Measurements from ENCODE around the gene ZNF112.
A peak's percentile ranks its signal among the peaks of the same experiment; 100 is the strongest.
"Not testable (repeated sequence)": the region's sequence is repeated elsewhere in the genome, so short reads cannot be mapped to it uniquely, and the experiment has no call there.

The ZNF112 gene

GRCh38 chr19:44356383-44357111, at the start of gene ZNF112:
Gene ZNF112 (minus strand): TSS chr19:44356680. CDS start chr19:44340539, 16,141 bp downstream.
- peak; percentile 93 for DNase-seq

GRCh38 chr19:44401139-44402115, 44.9 kb upstream of the ZNF112 start, which contains the start of gene ZNF285:
Gene ZNF285 (minus strand): TSS chr19:44401608. CDS start chr19:44397213, 4,395 bp downstream.
- no peak for DNase-seq

- DNase-seq: not testable (repeated sequence)
Observed at GRCh38 chr19:44389268-44389667, 32.8 kb upstream of the ZNF112 start.

GRCh38 chr19:44374789-44375188, 18.3 kb upstream of the ZNF112 start:
- no peak for DNase-seq

GRCh38 chr19:44371815-44372480, 15.5 kb upstream of the ZNF112 start:
- DNase-seq: no peak

- DNase-seq: no peak
Observed at GRCh38 chr19:44367024-44367423, 10.5 kb upstream of the ZNF112 start.

GRCh38 chr19:44346556-44346955, 9.9 kb downstream of the ZNF112 start:
- no peak for DNase-seq

- DNase-seq: peak; percentile 77
Observed at GRCh38 chr19:44345959-44346358, 10.5 kb downstream of the ZNF112 start.

- no peak for DNase-seq
Observed at GRCh38 chr19:44344255-44344654, 12.2 kb downstream of the ZNF112 start.

- no peak for DNase-seq
Observed at GRCh38 chr19:44341794-44342193, 14.7 kb downstream of the ZNF112 start.

- DNase-seq: not testable (repeated sequence)
Observed at GRCh38 chr19:44334639-44335038, 21.8 kb downstream of the ZNF112 start.

- no peak for DNase-seq
Observed at GRCh38 chr19:44332145-44332544, 24.3 kb downstream of the ZNF112 start.

- DNase-seq: no peak
Observed at GRCh38 chr19:44315883-44316282, 40.6 kb downstream of the ZNF112 start.

- DNase-seq: no peak
Observed at GRCh38 chr19:44313231-44313630, 43.2 kb downstream of the ZNF112 start.

GRCh38 chr19:44308011-44308410, 48.5 kb downstream of the ZNF112 start:
- DNase-seq: no peak

- no peak for DNase-seq
Observed at GRCh38 chr19:44306283-44306682, 50.2 kb downstream of the ZNF112 start.

GRCh38 chr19:44305457-44305856, 51.0 kb downstream of the ZNF112 start:
- no peak for DNase-seq

- peak; percentile 89 for DNase-seq
Observed at GRCh38 chr19:44304659-44305193, 51.8 kb downstream of the ZNF112 start, which contains the start of gene ZNF235. Gene ZNF235 (minus strand): TSS chr19:44305025. CDS start chr19:44303404, 1,621 bp downstream.

GRCh38 chr19:44303976-44304568, 52.4 kb downstream of the ZNF112 start:
- DNase-seq: peak; percentile 1

- no peak for DNase-seq
Observed at GRCh38 chr19:44303320-44303719, 53.2 kb downstream of the ZNF112 start.

- DNase-seq: no peak
Observed at GRCh38 chr19:44284968-44285367, 71.5 kb downstream of the ZNF112 start.

- no peak for DNase-seq
Observed at GRCh38 chr19:44282846-44283245, 73.6 kb downstream of the ZNF112 start.
